Stomach (tissue), 9 donors: ENCODE results near the gene IL20RB. TPM values are rescaled to one million over a fixed set of nuclear protein-coding genes. Genes with fewer than 3 reads are reported as not detected.
"Not testable (repeated sequence)": the region's sequence is repeated elsewhere in the genome, so short reads cannot be mapped to it uniquely, and the experiment has no call there.

Experiments used
- DNase-seq, 2 donors: peaks; one replicate each; pipeline versions ENCODE4 v3.0.0 to v3.0.0-alpha.2; 2013 to 2019
- H3K27ac ChIP-seq, 5 donors: fragments of 200-600 bp in 4 of 5; sonication (generic) in 4 of 5; one replicate each; pipeline ENCODE4 v1.5.1; 2013 to 2019; ENCODE audit warnings: mild to moderate bottlenecking in 1 of 5, moderate library complexity in 1 of 5
- H3K27me3 ChIP-seq, 3 donors: fragments of 200-600 bp; sonication (generic); one replicate each; pipeline ENCODE4 v1.5.1; 2017 to 2019; ENCODE audit warnings: mixed run types in 1 of 3
- H3K36me3 ChIP-seq, 4 donors: fragments of 200-600 bp; sonication (generic); 1 replicate in 3 of 4; 2 replicates in 1 of 4; pipeline ENCODE4 v1.5.1; 2016 to 2019
- H3K4me1 ChIP-seq, 4 donors: fragments of 200-600 bp; sonication (generic); one replicate each; pipeline ENCODE4 v1.5.1; 2016 to 2019
- H3K4me3 ChIP-seq, 4 donors: fragments of 200-600 bp; sonication (generic) in 3 of 4; one replicate each; pipeline ENCODE4 v1.5.1; 2016 to 2019; ENCODE audit warnings: mild to moderate bottlenecking in 1 of 4
- H3K9me3 ChIP-seq, 4 donors: fragments of 200-600 bp; sonication (generic); one replicate each; pipeline ENCODE4 v1.5.1; 2016 to 2019
- EP300 ChIP-seq: sonication (generic); formaldehyde crosslinking; IDR thresholded peaks from one replicate; pipeline ENCODE4 v1.6.1; 2017; ENCODE audit warnings: antibody characterized with exemption
- POLR2A ChIP-seq, 4 donors: fragments of 450-650 bp; IDR thresholded peaks; one replicate each; pipeline ENCODE4 v1.6.1; 2016; ENCODE audit warnings: antibody characterized with exemption in 4 of 4, control low read depth in 2 of 4, mild to moderate bottlenecking in 1 of 4, moderate library complexity in 1 of 4
- POLR2AphosphoS5 ChIP-seq, 3 donors: sonication (generic); formaldehyde crosslinking; IDR thresholded peaks; one replicate each; pipeline ENCODE4 v1.6.1; 2016; ENCODE audit warnings: antibody characterized with exemption in 3 of 3
- WGBS, 5 donors: extraction: QIAGEN DNeasy Blood & Tissue Kit in 3 of 5; methylation state at CpG; one replicate each; pipeline versions ENCODE4 v1.1.5 to v1.1.7; 2013 to 2018; 5-methylcytosine and 5-hydroxymethylcytosine counted together
- intact Hi-C: fragments of 100-400 bp; cut with DNase I; formaldehyde crosslinking; loops from one replicate; pipeline ENCODE4 v1.15.1; 2023; ENCODE audit warnings: low total_unique reads
- polyA plus RNA-seq, 3 donors: library from polyadenylated mRNA; stranded (reverse); fragments of 200-250 nt; gene quantifications; one replicate each; pipeline ENCODE4 v1.2.3, GENCODE V29; 2013
- total RNA-seq, 5 donors: library from RNA; depleted of rRNA; stranded (reverse); fragments of >200 nt; gene quantifications; one replicate each; pipeline versions ENCODE4 v1.1.0 to v1.2.3, GENCODE V29; 2014 to 2016
- TF ChIP-seq, protein P1 (sequence below), 7 experiments: fragments of 450-650 bp in 4 of 7; fragments of 200-600 bp in 3 of 7; sonication (generic) in 3 of 7; IDR thresholded peaks; one replicate each; pipeline ENCODE4 v1.5.1; 2016 to 2019; ENCODE audit warnings: antibody characterized with exemption in 7 of 7, control low read depth in 2 of 7, mild to moderate bottlenecking in 1 of 7
- donor health status: healthy with polysubstance abuse.
- donor health status: Bipolar disorder and iron deficiency.
- donor health status: healthy.

The IL20RB gene
- total and polyA plus RNA-seq, 8 donors = 0.46 to 37.3 (median 1.3) TPM; not detected in 3

DNA sequence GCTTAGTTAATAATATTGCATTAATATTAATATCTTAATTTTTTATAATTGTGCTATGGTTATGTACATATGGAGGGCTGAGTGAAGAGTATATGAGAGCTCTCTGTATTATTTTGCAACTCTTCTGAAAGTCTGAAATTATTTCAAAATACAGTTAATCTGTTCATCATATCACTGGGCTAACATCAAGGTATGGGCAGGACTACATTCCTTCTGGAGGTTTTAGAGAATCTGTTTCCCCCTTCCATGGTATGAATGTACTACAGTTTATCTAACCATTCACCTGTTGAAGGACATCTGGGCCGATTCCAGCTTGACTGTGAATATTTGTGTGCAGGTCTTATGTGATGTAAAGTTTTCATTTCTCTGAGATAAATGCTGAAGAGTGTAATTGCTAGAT, 5.1 kb downstream of the IL20RB start:
- Histone ChIP-seq H3K36me3 (no peaks in the 10 kb centered on the region), H3K27me3 (no peaks in the 10 kb centered on the region), H3K4me3 (no peak overlapping the region), H3K4me1 (no peaks in the 10 kb centered on the region), H3K27ac (no peak overlapping the region), H3K9me3 (no peaks in the 10 kb centered on the region)
- TF ChIP-seq EP300 (no peak), POLR2AphosphoS5 (IDR thresholded peaks at IDR 0.05) (no peak), POLR2A (IDR thresholded peaks at IDR 0.05) (no peak)
- TF ChIP-seq, protein P1, sequence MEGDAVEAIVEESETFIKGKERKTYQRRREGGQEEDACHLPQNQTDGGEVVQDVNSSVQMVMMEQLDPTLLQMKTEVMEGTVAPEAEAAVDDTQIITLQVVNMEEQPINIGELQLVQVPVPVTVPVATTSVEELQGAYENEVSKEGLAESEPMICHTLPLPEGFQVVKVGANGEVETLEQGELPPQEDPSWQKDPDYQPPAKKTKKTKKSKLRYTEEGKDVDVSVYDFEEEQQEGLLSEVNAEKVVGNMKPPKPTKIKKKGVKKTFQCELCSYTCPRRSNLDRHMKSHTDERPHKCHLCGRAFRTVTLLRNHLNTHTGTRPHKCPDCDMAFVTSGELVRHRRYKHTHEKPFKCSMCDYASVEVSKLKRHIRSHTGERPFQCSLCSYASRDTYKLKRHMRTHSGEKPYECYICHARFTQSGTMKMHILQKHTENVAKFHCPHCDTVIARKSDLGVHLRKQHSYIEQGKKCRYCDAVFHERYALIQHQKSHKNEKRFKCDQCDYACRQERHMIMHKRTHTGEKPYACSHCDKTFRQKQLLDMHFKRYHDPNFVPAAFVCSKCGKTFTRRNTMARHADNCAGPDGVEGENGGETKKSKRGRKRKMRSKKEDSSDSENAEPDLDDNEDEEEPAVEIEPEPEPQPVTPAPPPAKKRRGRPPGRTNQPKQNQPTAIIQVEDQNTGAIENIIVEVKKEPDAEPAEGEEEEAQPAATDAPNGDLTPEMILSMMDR (IDR thresholded peaks at IDR 0.05) = no peak
- WGBS, 5 donors = 57 to 75% (median 69%) methylated on average over 1 of the region's 1 CpG
- DNase-seq = no peak
- intact Hi-C loops = no loop called here

DNA sequence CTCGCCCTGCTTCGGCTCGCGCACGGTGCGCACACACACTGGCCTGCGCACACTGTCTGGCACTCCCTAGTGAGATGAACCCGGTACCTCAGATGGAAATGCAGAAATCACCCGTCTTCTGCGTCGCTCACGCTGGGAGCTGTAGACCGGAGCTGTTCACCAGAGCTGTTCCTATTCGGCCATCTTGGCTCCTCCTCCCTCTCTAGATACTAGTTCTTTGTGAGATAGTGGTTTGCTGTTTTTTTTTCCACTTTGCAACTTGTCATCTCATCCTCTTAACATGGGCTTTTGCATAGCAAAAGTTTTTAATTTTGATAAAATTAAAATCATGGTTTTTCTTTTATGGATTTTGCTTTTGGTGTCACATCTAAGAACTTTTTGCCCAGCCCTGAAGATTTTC, 11.8 kb downstream of the IL20RB start:
- intact Hi-C loops, H3K9me3 ChIP-seq, H3K27ac ChIP-seq, H3K4me3 ChIP-seq, H3K4me1 ChIP-seq, H3K36me3 ChIP-seq, H3K27me3 ChIP-seq, DNase-seq: not testable (repeated sequence)
- WGBS, 5 donors = 92 to 98% (median 96%) methylated on average over 5 to 7 of the region's 14 CpGs

DNA sequence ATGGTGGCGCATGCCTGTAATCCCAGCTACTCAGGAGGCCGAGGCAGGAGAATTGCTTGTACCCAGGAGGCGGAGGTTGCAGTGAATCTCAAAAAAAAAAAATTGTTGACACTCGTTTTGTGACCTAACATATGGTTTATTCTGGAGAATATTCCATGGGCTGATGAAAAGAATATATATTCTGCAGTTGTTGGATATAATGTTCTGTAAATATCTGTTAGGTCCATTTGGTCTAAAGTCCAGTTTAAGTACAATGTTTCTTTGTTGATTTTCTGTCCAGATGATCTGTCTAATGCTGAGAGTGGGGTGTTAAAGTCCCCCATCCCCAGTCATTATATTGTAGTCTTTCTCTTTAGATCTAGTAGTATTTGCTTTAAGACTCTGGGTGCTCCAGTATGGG, 15.6 kb downstream of the IL20RB start:
- TF ChIP-seq POLR2A (IDR thresholded peaks at IDR 0.05) (no peak), POLR2AphosphoS5 (IDR thresholded peaks at IDR 0.05) (no peak), EP300 (no peak)
- TF ChIP-seq, protein P1 (IDR thresholded peaks at IDR 0.05) = no peak
- intact Hi-C loops = no loop called here
- H3K27me3 ChIP-seq = no peaks in the 10 kb centered on the region
- H3K36me3 ChIP-seq = no peaks in the 10 kb centered on the region
- H3K4me1 ChIP-seq = no peaks in the 10 kb centered on the region
- H3K4me3 ChIP-seq = no peak overlapping the region
- no peak overlapping the region for H3K27ac ChIP-seq
- DNase-seq = no peak
- H3K9me3 ChIP-seq = peaks cover 0 to 7% (median 6%) of the 10 kb centered on the region in 4 donors
- 92 to 99% (median 93%) methylated on average over 4 of the region's 4 CpGs for WGBS, 5 donors

DNA sequence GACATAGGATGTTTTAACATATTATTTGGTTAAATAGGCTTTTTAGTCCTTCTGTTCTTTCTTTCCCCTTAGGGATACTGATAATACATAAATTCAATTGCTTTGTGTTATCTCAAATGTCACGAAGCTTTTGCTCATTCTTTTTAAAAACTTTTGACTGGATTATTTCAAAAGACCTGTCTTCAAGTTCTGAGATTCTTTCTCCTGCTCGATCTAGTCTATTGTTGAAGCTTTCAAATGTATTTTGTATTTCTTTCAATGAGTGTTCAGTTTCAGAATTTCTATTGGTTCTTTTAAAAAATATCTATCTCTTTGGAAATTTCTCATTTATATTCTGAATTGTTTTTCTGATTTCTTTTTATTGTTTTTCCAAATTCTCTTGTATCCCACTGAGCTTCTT, 16.9 kb downstream of the IL20RB start:
- Histone ChIP-seq H3K4me3 (no peak overlapping the region), H3K9me3 (peaks cover 0 to 7% (median 6%) of the 10 kb centered on the region in 4 donors), H3K27ac (no peak overlapping the region), H3K36me3 (no peaks in the 10 kb centered on the region), H3K27me3 (no peaks in the 10 kb centered on the region), H3K4me1 (no peaks in the 10 kb centered on the region)
- TF ChIP-seq POLR2AphosphoS5 (IDR thresholded peaks at IDR 0.05) (no peak), EP300 (no peak), POLR2A (IDR thresholded peaks at IDR 0.05) (no peak)
- TF ChIP-seq, protein P1 (IDR thresholded peaks at IDR 0.05) = no peak
- intact Hi-C loops = no loop called here
- no peak for DNase-seq
- WGBS, 5 donors = 44 to 78% (median 50%) methylated on average over 2 of the region's 2 CpGs

DNA sequence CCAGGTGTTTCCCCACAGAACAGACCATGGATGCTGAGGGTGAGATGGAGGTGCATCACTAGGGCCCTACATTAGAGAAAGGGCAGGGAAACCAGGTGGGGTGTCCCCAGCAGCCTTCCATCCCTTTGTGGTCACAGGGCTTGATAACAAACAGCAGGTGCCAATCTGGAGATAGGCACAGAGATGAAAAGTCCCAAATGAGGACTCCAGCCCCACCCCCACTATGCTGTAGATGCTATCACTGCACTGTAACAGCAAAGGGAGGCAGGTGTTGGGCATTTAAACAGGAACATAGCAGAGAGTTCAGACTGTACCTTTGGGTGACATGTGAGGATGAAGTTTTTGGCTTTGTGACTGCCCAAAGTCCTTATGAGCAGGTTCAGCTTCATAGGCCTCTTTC, 21.4 kb downstream of the IL20RB start:
- no peak overlapping the region for H3K27ac ChIP-seq

More for the DNA sequence above, 21.4 kb downstream of the IL20RB start:
- no peak overlapping the region for H3K4me3 ChIP-seq
- intact Hi-C loops = no loop called here
- DNase-seq = no peak
- H3K36me3 ChIP-seq = no peaks in the 10 kb centered on the region
- no peaks in the 10 kb centered on the region for H3K27me3 ChIP-seq
- TF ChIP-seq EP300 = no peak
- no peak for TF ChIP-seq POLR2AphosphoS5 (IDR thresholded peaks at IDR 0.05)
- TF ChIP-seq, protein P1 (IDR thresholded peaks at IDR 0.05) = no peak
- TF ChIP-seq POLR2A (IDR thresholded peaks at IDR 0.05) = no peak
- H3K4me1 ChIP-seq = no peaks in the 10 kb centered on the region
- peaks cover 0 to 7% (median 5%) of the 10 kb centered on the region in 4 donors for H3K9me3 ChIP-seq
